ENCODE measurements around the gene MLLT1. TPM values are rescaled to one million over a fixed set of nuclear protein-coding genes. Genes with fewer than 3 reads are reported as not detected.

Gene MLLT1
- total and polyA plus RNA-seq, 2 of the 8 experiments (the other 6 are each of a cell fraction or from before 2014, with no cell fraction given) = 18.8 to 45.1 TPM

DNA sequence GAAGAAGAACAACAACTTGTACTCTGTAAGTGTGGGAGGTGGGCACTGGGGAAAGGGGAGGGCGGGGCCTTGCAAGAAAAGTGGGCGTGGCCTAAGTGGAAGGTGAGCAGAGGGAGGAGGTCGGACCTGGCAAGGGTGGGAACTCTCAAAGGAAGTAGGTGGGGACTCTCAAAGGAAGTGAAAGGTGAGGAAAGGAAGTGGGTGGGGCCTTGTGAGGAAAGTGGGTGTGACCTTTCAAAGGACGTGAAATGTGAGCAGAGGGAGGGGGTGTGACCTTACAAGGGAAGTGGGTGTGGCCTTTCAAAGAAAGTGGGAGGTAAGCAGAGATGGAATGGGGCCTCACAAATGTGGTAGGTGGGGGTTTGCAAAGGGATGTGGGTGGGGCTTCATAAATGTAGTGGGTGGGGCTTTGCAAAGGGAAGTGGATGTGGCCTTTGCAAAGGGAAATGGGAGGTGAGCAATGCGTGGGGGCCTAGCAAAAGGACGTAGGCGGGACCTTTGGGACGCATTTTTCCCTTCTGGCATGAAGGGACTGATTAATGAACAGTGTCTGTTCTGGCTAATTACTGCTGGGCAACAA, 118.4 kb downstream of the MLLT1 start:
- H4K5ac ChIP-seq (ENCODE audit: insufficient read length, low read depth, low read length) = no peak overlapping the region
- WGBS, 2 experiments (ENCODE audit: extremely low coverage in 1 of 2, insufficient coverage in 1 of 2, insufficient read length in 1 of 2, insufficient replicate concordance in 2 of 2, low coverage in 1 of 2, low lambda C conversion rate in 2 of 2, missing lambda C conversion rate in 1 of 2) = 82% methylated on average over 6 of the region's 8 CpGs; no CpG with 5 or more reads in 1 of the 2 experiments
- H3K14ac ChIP-seq (ENCODE audit: insufficient read length) = no peak overlapping the region
- no peak overlapping the region for H2AFZ ChIP-seq (ENCODE audit: low read length)
- no peak overlapping the region for H4K8ac ChIP-seq (ENCODE audit: extremely low read depth, insufficient read depth, low read length)
- no peak overlapping the region for H2BK15ac ChIP-seq (ENCODE audit: low read length)
- H3K4me1 ChIP-seq (replicated peaks in 1 of 4; ENCODE audit: control insufficient read depth in 3 of 4, insufficient read depth in 4 of 4, low read length in 3 of 4) = no peaks in the 10 kb centered on the region
- H3K9me3 ChIP-seq (ENCODE audit: insufficient read depth in 2 of 2, low read depth in 1 of 2, low read length in 1 of 2) = peaks cover 21 to 37% of the 10 kb centered on the region in 2 experiments; a peak in 3 of 4 replicates
- no peaks in the 10 kb centered on the region for H3K27me3 ChIP-seq (replicated peaks in 1 of 4; ENCODE audit: control insufficient read depth in 3 of 4, extremely low read depth in 1 of 4, insufficient read depth in 3 of 4, low read length in 3 of 4)
- no peak overlapping the region for H3K18ac ChIP-seq (ENCODE audit: extremely low read depth, low read length)
- H3K56ac ChIP-seq (replicated peaks; ENCODE audit: insufficient read length, low read depth, low read length) = no peak overlapping the region
- H4K20me1 ChIP-seq (replicated peaks in 1 of 2; ENCODE audit: control insufficient read depth in 1 of 2, insufficient read depth in 2 of 2, low read length in 2 of 2) = no peaks in the 10 kb centered on the region
- H3K79me1 ChIP-seq (ENCODE audit: low read depth, low read length) = no peaks in the 10 kb centered on the region
- H3K36me3 ChIP-seq (ENCODE audit: control insufficient read depth in 2 of 4, insufficient read depth in 4 of 4, low read length in 3 of 4) = no peaks in the 10 kb centered on the region
- H2BK120ac ChIP-seq (replicated peaks; ENCODE audit: low read depth, low read length) = no peak overlapping the region
- FAIRE-seq (no peak), DNase-seq (ENCODE audit: low read depth in 1 of 2, low spot score in 2 of 2) (peak in 1 of 2 experiments; percentile 33)
- no peak overlapping the region for H3K4ac ChIP-seq (replicated peaks; ENCODE audit: insufficient read length, low read depth, low read length)
- H2BK5ac ChIP-seq (ENCODE audit: low read depth, low read length) = no peak overlapping the region
- H3K27ac ChIP-seq (ENCODE audit: low read depth, low read length) = no peak overlapping the region
- no peak overlapping the region for H2AK5ac ChIP-seq (ENCODE audit: low read depth, low read length)
- H3K9ac ChIP-seq (replicated peaks in 1 of 4; ENCODE audit: extremely low read depth in 1 of 4, low read depth in 3 of 4, low read length in 3 of 4) = no peak overlapping the region
- no peak overlapping the region for H2BK20ac ChIP-seq (ENCODE audit: low read length)
- H3K23me2 ChIP-seq (ENCODE audit: low read depth, low read length) = no peaks in the 10 kb centered on the region
- ChIA-PET CTCF (ENCODE audit: partially characterized antibody) (no interaction called here), POLR2A (ENCODE audit: partially characterized antibody) (no interaction called here)
- H3K4me3 ChIP-seq (ENCODE audit: extremely low read depth in 1 of 4, insufficient read depth in 2 of 4, low read depth in 3 of 4, low read length in 4 of 4) = no peak overlapping the region
- H3K23ac ChIP-seq (ENCODE audit: insufficient read length) = no peak overlapping the region
- H2BK12ac ChIP-seq (ENCODE audit: low read depth, low read length) = no peak overlapping the region
- no peak overlapping the region for H4K91ac ChIP-seq (replicated peaks; ENCODE audit: insufficient read length, low read length)
- H3K4me2 ChIP-seq (ENCODE audit: insufficient read depth in 1 of 2, low read depth in 2 of 2, low read length in 2 of 2) = no peak overlapping the region
- H3K79me2 ChIP-seq (ENCODE audit: control insufficient read depth in 1 of 2, insufficient read depth in 2 of 2, low read length in 2 of 2) = no peaks in the 10 kb centered on the region
- TF ChIP-seq, protein P1, sequence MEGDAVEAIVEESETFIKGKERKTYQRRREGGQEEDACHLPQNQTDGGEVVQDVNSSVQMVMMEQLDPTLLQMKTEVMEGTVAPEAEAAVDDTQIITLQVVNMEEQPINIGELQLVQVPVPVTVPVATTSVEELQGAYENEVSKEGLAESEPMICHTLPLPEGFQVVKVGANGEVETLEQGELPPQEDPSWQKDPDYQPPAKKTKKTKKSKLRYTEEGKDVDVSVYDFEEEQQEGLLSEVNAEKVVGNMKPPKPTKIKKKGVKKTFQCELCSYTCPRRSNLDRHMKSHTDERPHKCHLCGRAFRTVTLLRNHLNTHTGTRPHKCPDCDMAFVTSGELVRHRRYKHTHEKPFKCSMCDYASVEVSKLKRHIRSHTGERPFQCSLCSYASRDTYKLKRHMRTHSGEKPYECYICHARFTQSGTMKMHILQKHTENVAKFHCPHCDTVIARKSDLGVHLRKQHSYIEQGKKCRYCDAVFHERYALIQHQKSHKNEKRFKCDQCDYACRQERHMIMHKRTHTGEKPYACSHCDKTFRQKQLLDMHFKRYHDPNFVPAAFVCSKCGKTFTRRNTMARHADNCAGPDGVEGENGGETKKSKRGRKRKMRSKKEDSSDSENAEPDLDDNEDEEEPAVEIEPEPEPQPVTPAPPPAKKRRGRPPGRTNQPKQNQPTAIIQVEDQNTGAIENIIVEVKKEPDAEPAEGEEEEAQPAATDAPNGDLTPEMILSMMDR (IDR thresholded peaks at IDR 0.05; ENCODE audit: control extremely low read depth in 1 of 3, insufficient read depth in 1 of 3, low read depth in 1 of 3, low read length in 3 of 3) = no peak
- TF ChIP-seq CHD2 (IDR thresholded peaks at IDR 0.05; ENCODE audit: low read length) (no peak), SP2 (IDR thresholded peaks at IDR 0.05; ENCODE audit: low read length) (no peak), CHD1 (IDR thresholded peaks at IDR 0.05; ENCODE audit: low read depth, low read length) (no peak), SP1 (IDR thresholded peaks at IDR 0.05; ENCODE audit: low read depth, low read length) (no peak), POLR2A (IDR thresholded peaks at IDR 0.05; ENCODE audit: control extremely low read depth in 1 of 2, low read depth in 2 of 2, low read length in 2 of 2) (no peak)
